GM03348 (cell line): ENCODE measurements around the gene KRTAP17-1.

ENCODE experiments used
- DNase-seq: peaks from one replicate; pipeline ENCODE4 v3.0.0; 2012; ENCODE audit warnings: low spot score

The KRTAP17-1 gene

GRCh38 chr17:41332239-41332638, 16.7 kb upstream of the KRTAP17-1 start:
- no peak for DNase-seq

GRCh38 chr17:41331606-41332005, 16.1 kb upstream of the KRTAP17-1 start:
- DNase-seq = no peak

GRCh38 chr17:41329279-41329948, 13.9 kb upstream of the KRTAP17-1 start:
- peak; percentile 86 for DNase-seq

GRCh38 chr17:41328207-41328606, 12.7 kb upstream of the KRTAP17-1 start:
- no peak for DNase-seq

GRCh38 chr17:41327411-41328120, 12.1 kb upstream of the KRTAP17-1 start:
- no peak for DNase-seq

GRCh38 chr17:41326173-41327145, 10.9 kb upstream of the KRTAP17-1 start:
- DNase-seq = no peak

GRCh38 chr17:41325611-41326010, 10.1 kb upstream of the KRTAP17-1 start:
- no peak for DNase-seq

GRCh38 chr17:41325126-41325525, 9.6 kb upstream of the KRTAP17-1 start:
- DNase-seq = no peak

GRCh38 chr17:41324180-41325075, 8.9 kb upstream of the KRTAP17-1 start:
- DNase-seq = no peak

GRCh38 chr17:41322903-41323895, 7.7 kb upstream of the KRTAP17-1 start:
- DNase-seq = no peak

GRCh38 chr17:41322094-41322902, 6.8 kb upstream of the KRTAP17-1 start:
- peak; percentile 79 for DNase-seq

GRCh38 chr17:41318231-41318630, 2.7 kb upstream of the KRTAP17-1 start:
- no peak for DNase-seq

GRCh38 chr17:41315814-41316445, 420 bp upstream of the KRTAP17-1 start:
- DNase-seq = no peak

GRCh38 chr17:41311111-41311510, 4.4 kb downstream of the KRTAP17-1 start:
- no peak for DNase-seq

- DNase-seq = no peak
These were observed 6.6 kb downstream of the KRTAP17-1 start, which contains the start of gene KRTAP16-1 for GRCh38 chr17:41308918-41309359. Gene KRTAP16-1 (minus strand): TSS chr17:41309309. CDS start chr17:41309253, 56 bp downstream.

- no peak for DNase-seq
These were observed 7.1 kb downstream of the KRTAP17-1 start for GRCh38 chr17:41308251-41308917.

GRCh38 chr17:41307647-41308046, 7.9 kb downstream of the KRTAP17-1 start:
- DNase-seq = no peak

GRCh38 chr17:41304091-41304490, 11.4 kb downstream of the KRTAP17-1 start:
- DNase-seq = no peak
